Stimulated activated CD8-positive, alpha-beta memory T cell treated with anti-CD3 and anti-CD28 coated beads, Interleukin-4, amount 100 ng/mL, for 24 hours (primary cell): Measurements from ENCODE around the gene GALNTL6.
"Not testable (repeated sequence)": the region's sequence is repeated elsewhere in the genome, so short reads cannot be mapped to it uniquely, and the experiment has no call there.

Source experiments
- DNase-seq: peaks from one replicate; pipeline ENCODE4 v3.0.0-alpha.2; 2020; ENCODE audit warnings: low read depth

The GALNTL6 gene

GRCh38 chr4:172392741-172393140, 579.5 kb downstream of the GALNTL6 start:
- no peak for DNase-seq

- DNase-seq, result no peak
These were observed 580.0 kb downstream of the GALNTL6 start for GRCh38 chr4:172393220-172393619.

- DNase-seq, result no peak
These were observed 591.5 kb downstream of the GALNTL6 start for GRCh38 chr4:172404676-172405075.

- no peak for DNase-seq
These were observed 597.2 kb downstream of the GALNTL6 start for GRCh38 chr4:172410363-172410762.

GRCh38 chr4:172411149-172411548, 597.9 kb downstream of the GALNTL6 start:
- no peak for DNase-seq

GRCh38 chr4:172412851-172413580, 599.8 kb downstream of the GALNTL6 start:
- DNase-seq, result no peak

- not testable (repeated sequence) for DNase-seq
These were observed 615.8 kb downstream of the GALNTL6 start for GRCh38 chr4:172428979-172429378.

- no peak for DNase-seq
These were observed 667.3 kb downstream of the GALNTL6 start for GRCh38 chr4:172480471-172480870.

GRCh38 chr4:172481802-172482508, 668.8 kb downstream of the GALNTL6 start:
- DNase-seq, result no peak

GRCh38 chr4:172485007-172485406, 671.8 kb downstream of the GALNTL6 start:
- DNase-seq, result no peak

GRCh38 chr4:172486531-172486930, 673.3 kb downstream of the GALNTL6 start:
- DNase-seq, result no peak

GRCh38 chr4:172489861-172490260, 676.7 kb downstream of the GALNTL6 start:
- no peak for DNase-seq

- no peak for DNase-seq
These were observed 682.6 kb downstream of the GALNTL6 start for GRCh38 chr4:172495769-172496168.

GRCh38 chr4:172497321-172497720, 684.1 kb downstream of the GALNTL6 start:
- DNase-seq, result no peak

GRCh38 chr4:172514011-172514410, 700.8 kb downstream of the GALNTL6 start:
- DNase-seq, result no peak

- DNase-seq, result no peak
These were observed 701.6 kb downstream of the GALNTL6 start for GRCh38 chr4:172514801-172515200.

GRCh38 chr4:172515266-172515879, 702.2 kb downstream of the GALNTL6 start:
- DNase-seq, result no peak

GRCh38 chr4:172517391-172517790, 704.2 kb downstream of the GALNTL6 start:
- DNase-seq, result no peak

- DNase-seq, result no peak
These were observed 708.0 kb downstream of the GALNTL6 start for GRCh38 chr4:172521248-172521647.

- DNase-seq, result no peak
These were observed 708.5 kb downstream of the GALNTL6 start for GRCh38 chr4:172521680-172522079.

GRCh38 chr4:172543249-172543648, 730.0 kb downstream of the GALNTL6 start:
- no peak for DNase-seq

GRCh38 chr4:172546782-172547181, 733.6 kb downstream of the GALNTL6 start:
- DNase-seq, result no peak

- no peak for DNase-seq
These were observed 734.5 kb downstream of the GALNTL6 start for GRCh38 chr4:172547724-172548123.
